ENCODE measurements around the gene IFI27L1.
A peak's percentile ranks its signal among the peaks of the same experiment; 100 is the strongest.

Gene IFI27L1

GRCh38 chr14:94132285-94132887, 51.3 kb downstream of the IFI27L1 start:
- peak; percentile 58 for DNase-seq (ENCODE audit: low read depth)

DNA sequence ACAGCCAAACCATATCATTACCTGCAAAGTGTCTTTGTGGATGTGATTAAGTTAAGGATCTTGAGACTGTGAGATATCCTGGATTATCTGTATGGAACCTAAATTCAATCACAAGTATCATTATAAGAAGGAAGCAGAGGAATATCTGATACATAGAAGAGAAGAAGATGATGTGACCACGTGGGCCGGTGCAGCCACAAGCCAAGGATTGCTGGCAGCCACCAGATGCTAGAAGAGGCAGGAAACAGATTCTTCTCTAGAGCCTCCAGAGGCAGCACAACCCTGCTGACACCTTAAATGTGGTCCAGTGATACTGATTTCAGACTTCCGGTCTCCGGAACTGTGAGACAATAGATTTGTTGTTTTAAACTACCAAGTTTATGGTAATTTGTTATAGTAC, 54.4 kb downstream of the IFI27L1 start:
- no peak for DNase-seq (ENCODE audit: low read depth)

GRCh38 chr14:94136575-94137331, 55.6 kb downstream of the IFI27L1 start:
- DNase-seq (ENCODE audit: low read depth) = peak; percentile 64

DNA sequence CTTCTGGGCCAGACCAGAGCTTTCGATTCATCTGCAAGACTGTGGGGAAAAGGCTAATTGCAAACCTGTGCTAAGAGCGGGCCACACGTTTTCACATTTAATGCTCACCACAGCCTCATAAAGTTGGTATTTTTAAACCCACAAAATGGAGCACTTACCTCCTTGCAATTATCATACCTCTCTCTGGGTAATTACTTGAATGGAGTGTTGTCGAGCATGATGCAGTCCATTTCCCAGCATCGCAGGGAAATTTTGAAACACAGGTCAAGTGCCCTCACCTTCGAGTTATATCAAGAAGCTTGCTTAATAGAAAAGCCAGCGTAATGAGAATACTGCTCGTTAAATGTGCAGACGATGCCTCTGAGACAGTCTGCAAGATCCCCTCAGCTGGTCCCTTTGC, 57.1 kb downstream of the IFI27L1 start:
- DNase-seq (ENCODE audit: low read depth) = no peak

- DNase-seq (ENCODE audit: low read depth) = no peak
Measured at GRCh38 chr14:94139006-94139405, 57.9 kb downstream of the IFI27L1 start.

GRCh38 chr14:94139421-94139820, 58.3 kb downstream of the IFI27L1 start:
- no peak for DNase-seq (ENCODE audit: low read depth)

DNA sequence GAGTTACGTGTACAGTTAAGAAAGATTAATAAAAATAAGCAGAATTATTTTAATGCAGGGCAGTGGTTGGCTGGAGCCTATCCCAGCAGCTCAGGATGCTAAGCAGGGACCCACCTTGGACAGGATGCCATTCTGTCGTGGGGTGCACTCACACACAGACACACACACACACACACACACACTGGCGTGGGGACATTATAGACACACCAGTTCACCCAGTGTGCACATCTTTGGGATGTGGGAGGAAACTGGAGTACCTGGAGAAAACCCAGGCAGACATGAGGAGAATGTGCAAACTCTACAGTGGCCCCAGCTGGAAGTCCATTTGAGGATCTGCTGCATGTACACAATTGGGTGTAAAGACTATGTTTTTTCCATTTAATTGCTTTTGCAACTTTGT, 61.1 kb downstream of the IFI27L1 start:
- DNase-seq (ENCODE audit: low read depth) = no peak

- no peak for DNase-seq (ENCODE audit: low read depth)
Measured at GRCh38 chr14:94142836-94143235, 61.7 kb downstream of the IFI27L1 start.

DNA sequence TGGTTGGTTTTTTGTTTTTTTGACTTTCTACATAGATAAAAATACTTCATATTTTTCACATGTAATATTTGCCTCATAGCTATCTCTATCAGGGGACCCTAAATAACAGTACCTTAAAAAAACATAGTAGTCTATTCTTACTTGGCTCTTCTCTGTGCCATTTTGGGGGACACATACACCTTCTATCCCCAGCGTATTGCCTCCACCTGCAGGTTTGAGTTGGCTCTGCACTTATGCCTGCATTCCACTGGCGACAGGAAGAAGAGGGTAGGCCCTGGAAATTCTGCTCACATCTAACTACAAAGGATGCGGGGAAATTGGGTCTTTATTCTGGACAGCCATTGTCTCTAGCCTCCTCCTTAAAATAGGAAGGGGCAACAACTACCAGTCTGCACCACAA, 62.1 kb downstream of the IFI27L1 start:
- no peak for DNase-seq (ENCODE audit: low read depth)

- DNase-seq (ENCODE audit: low read depth) = no peak
Measured at GRCh38 chr14:94143711-94144110, 62.6 kb downstream of the IFI27L1 start.

GRCh38 chr14:94144765-94145164, 63.7 kb downstream of the IFI27L1 start:
- no peak for DNase-seq (ENCODE audit: low read depth)

DNA sequence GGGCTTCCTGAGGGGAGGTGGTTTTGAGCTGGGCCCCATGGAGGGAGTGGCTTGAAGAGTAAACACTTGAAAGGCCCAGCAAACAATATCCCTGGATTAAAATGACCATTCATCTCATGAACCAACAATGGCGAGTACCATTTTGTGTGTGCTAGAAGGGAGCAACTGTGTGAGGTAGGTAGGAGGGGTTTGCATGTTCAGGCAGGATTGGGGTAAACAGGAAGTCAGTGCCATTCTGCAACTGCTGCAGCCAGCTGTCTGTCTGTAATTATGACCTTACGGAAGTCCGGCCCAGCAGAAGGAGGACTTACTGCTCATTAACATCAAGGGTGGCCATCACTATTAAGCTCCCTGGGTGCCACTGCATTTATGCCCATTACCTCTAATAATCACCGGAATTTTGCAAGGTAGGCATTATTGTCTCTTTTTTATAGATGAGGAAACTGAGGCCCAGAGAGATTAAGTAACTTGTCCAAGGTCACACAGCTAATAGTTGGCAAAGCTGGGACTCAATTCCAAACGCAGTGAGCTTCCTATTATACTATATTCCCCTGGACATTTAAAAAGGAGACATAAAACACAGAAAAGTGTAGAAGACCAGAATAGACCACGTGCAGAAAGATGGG, 64.9 kb downstream of the IFI27L1 start:
- no peak for DNase-seq (ENCODE audit: low read depth)

Measured in stromal cell of bone marrow (primary cell).